ENCODE data around the gene TAF11L10. TPM values are rescaled to one million over a fixed set of nuclear protein-coding genes. Genes with fewer than 3 reads are reported as not detected.
"Not testable (repeated sequence)": the region's sequence is repeated elsewhere in the genome, so short reads cannot be mapped to it uniquely, and the experiment has no call there.

Gene TAF11L10
- total and polyA plus RNA-seq, 4 donors = not detected

- no peak for TF ChIP-seq MAX (IDR thresholded peaks at IDR 0.05)
- no peak for TF ChIP-seq REST (IDR thresholded peaks at IDR 0.05)
- no peak for TF ChIP-seq HNF4G (IDR thresholded peaks at IDR 0.05)
- TF ChIP-seq TAF1 (conservative IDR thresholded peaks at IDR 0.05) = no peak
- TF ChIP-seq EGR1 (IDR thresholded peaks at IDR 0.05; ENCODE audit: low read depth in 2 of 2) = no peak
- no peak for TF ChIP-seq FOXA1 (IDR thresholded peaks at IDR 0.05)
- H3K27me3 ChIP-seq (ENCODE audit: control insufficient read depth in 4 of 4, insufficient read depth in 4 of 4, low read length in 3 of 4) = no peaks in the 10 kb centered on the region
- 81% methylated on average over 17 of the region's 17 CpGs for WGBS
- no peak overlapping the region for H3K9ac ChIP-seq (ENCODE audit: low read depth in 1 of 2, low read length in 2 of 2)
- no peaks in the 10 kb centered on the region for H3K9me3 ChIP-seq (ENCODE audit: control insufficient read depth in 4 of 4, low read length in 3 of 4)
- H3K27ac ChIP-seq (ENCODE audit: low read depth in 1 of 2, low read length in 2 of 2) = no peak overlapping the region
- no peaks in the 10 kb centered on the region for H3K4me1 ChIP-seq (ENCODE audit: control insufficient read depth in 4 of 4, insufficient read depth in 4 of 4, low read length in 3 of 4)
- DNase-seq (ENCODE audit: low spot score) = no peak
- no peak overlapping the region for H3K4me3 ChIP-seq (ENCODE audit: low read depth in 1 of 3, low read length in 3 of 3)
- H3K36me3 ChIP-seq (ENCODE audit: control insufficient read depth in 4 of 4, insufficient read depth in 3 of 4, low read depth in 1 of 4, low read length in 3 of 4) = no peaks in the 10 kb centered on the region
Observed at GRCh38 chr5:17620627-17621026, 23.0 kb upstream of the TAF11L10 start.

GRCh38 chr5:17619354-17619753 lies 21.7 kb upstream of the TAF11L10 start:
- no peak for TF ChIP-seq NR2F2 (IDR thresholded peaks at IDR 0.05)
- WGBS = 79% methylated on average over 3 of the region's 3 CpGs
- no peak overlapping the region for H3K27ac ChIP-seq (ENCODE audit: low read depth in 1 of 2, low read length in 2 of 2)
- no peaks in the 10 kb centered on the region for H3K36me3 ChIP-seq (ENCODE audit: control insufficient read depth in 4 of 4, insufficient read depth in 3 of 4, low read depth in 1 of 4, low read length in 3 of 4)
- H3K4me1 ChIP-seq (ENCODE audit: control insufficient read depth in 4 of 4, insufficient read depth in 4 of 4, low read length in 3 of 4) = no peaks in the 10 kb centered on the region
- no peaks in the 10 kb centered on the region for H3K9me3 ChIP-seq (ENCODE audit: control insufficient read depth in 4 of 4, low read length in 3 of 4)
- H3K4me3 ChIP-seq (ENCODE audit: low read depth in 1 of 3, low read length in 3 of 3) = no peak overlapping the region
- no peak overlapping the region for H3K9ac ChIP-seq (ENCODE audit: low read depth in 1 of 2, low read length in 2 of 2)
- DNase-seq (ENCODE audit: low spot score) = no peak
- no peaks in the 10 kb centered on the region for H3K27me3 ChIP-seq (ENCODE audit: control insufficient read depth in 4 of 4, insufficient read depth in 4 of 4, low read length in 3 of 4)

- Histone ChIP-seq H3K4me1 (ENCODE audit: control insufficient read depth in 4 of 4, insufficient read depth in 4 of 4, low read length in 3 of 4) (no peaks in the 10 kb centered on the region), H3K27me3 (ENCODE audit: control insufficient read depth in 4 of 4, insufficient read depth in 4 of 4, low read length in 3 of 4) (no peaks in the 10 kb centered on the region), H3K36me3 (ENCODE audit: control insufficient read depth in 4 of 4, insufficient read depth in 3 of 4, low read depth in 1 of 4, low read length in 3 of 4) (no peaks in the 10 kb centered on the region), H3K9me3 (ENCODE audit: control insufficient read depth in 4 of 4, low read length in 3 of 4) (no peaks in the 10 kb centered on the region), H3K27ac (ENCODE audit: low read depth in 1 of 2, low read length in 2 of 2) (no peak overlapping the region), H3K9ac (ENCODE audit: low read depth in 1 of 2, low read length in 2 of 2) (no peak overlapping the region), H3K4me3 (ENCODE audit: low read depth in 1 of 3, low read length in 3 of 3) (no peak overlapping the region)
- no peak for DNase-seq (ENCODE audit: low spot score)
- TF ChIP-seq NR2F2 (IDR thresholded peaks at IDR 0.05) (no peak), RAD21 (IDR thresholded peaks at IDR 0.05) (no peak), HNF4A (conservative IDR thresholded peaks at IDR 0.05) (no peak), FOXA2 (IDR thresholded peaks at IDR 0.05) (no peak), FOXA1 (IDR thresholded peaks at IDR 0.05) (no peak), TAF1 (conservative IDR thresholded peaks at IDR 0.05) (no peak), RXRA (IDR thresholded peaks at IDR 0.05) (no peak)
- 89% methylated on average over 17 of the region's 17 CpGs for WGBS
Observed at GRCh38 chr5:17614872-17615605, 17.4 kb upstream of the TAF11L10 start.

- not testable (repeated sequence) for H3K9ac ChIP-seq (ENCODE audit: low read depth in 1 of 2, low read length in 2 of 2); H3K4me3 ChIP-seq (ENCODE audit: low read depth in 1 of 3, low read length in 3 of 3); DNase-seq (ENCODE audit: low spot score); H3K4me1 ChIP-seq (ENCODE audit: control insufficient read depth in 4 of 4, insufficient read depth in 4 of 4, low read length in 3 of 4); H3K9me3 ChIP-seq (ENCODE audit: control insufficient read depth in 4 of 4, low read length in 3 of 4); H3K27ac ChIP-seq (ENCODE audit: low read depth in 1 of 2, low read length in 2 of 2); H3K27me3 ChIP-seq (ENCODE audit: control insufficient read depth in 4 of 4, insufficient read depth in 4 of 4, low read length in 3 of 4); H3K36me3 ChIP-seq (ENCODE audit: control insufficient read depth in 4 of 4, insufficient read depth in 3 of 4, low read depth in 1 of 4, low read length in 3 of 4)
- 64% methylated on average over 2 of the region's 2 CpGs for WGBS
Observed at GRCh38 chr5:17610092-17610491, 12.5 kb upstream of the TAF11L10 start, which contains the start of gene TAF11L12. TSS of gene TAF11L12 (plus strand) at chr5:17610392.

- not testable (repeated sequence) for H3K27me3 ChIP-seq (ENCODE audit: control insufficient read depth in 4 of 4, insufficient read depth in 4 of 4, low read length in 3 of 4); H3K9ac ChIP-seq (ENCODE audit: low read depth in 1 of 2, low read length in 2 of 2); H3K4me1 ChIP-seq (ENCODE audit: control insufficient read depth in 4 of 4, insufficient read depth in 4 of 4, low read length in 3 of 4); H3K36me3 ChIP-seq (ENCODE audit: control insufficient read depth in 4 of 4, insufficient read depth in 3 of 4, low read depth in 1 of 4, low read length in 3 of 4); DNase-seq (ENCODE audit: low spot score); H3K4me3 ChIP-seq (ENCODE audit: low read depth in 1 of 3, low read length in 3 of 3); H3K9me3 ChIP-seq (ENCODE audit: control insufficient read depth in 4 of 4, low read length in 3 of 4); H3K27ac ChIP-seq (ENCODE audit: low read depth in 1 of 2, low read length in 2 of 2)
- 61% methylated on average over 4 of the region's 4 CpGs for WGBS
Observed at GRCh38 chr5:17607461-17607860, 9.8 kb upstream of the TAF11L10 start.

Measured in liver (tissue), 9 donors.